Spinal cord (tissue), 10 donors: Measurements from ENCODE around the gene HPSE2. TPM values are rescaled to one million over a fixed set of nuclear protein-coding genes. Genes with fewer than 3 reads are reported as not detected.

Experiments used
- DNase-seq, 6 donors: peaks; one replicate each; pipeline versions ENCODE4 v3.0.0 to v3.0.0-alpha.2; 2013 to 2015; ENCODE audit warnings: low spot score in 6 of 6, low read depth in 4 of 6
- H3K27ac ChIP-seq: one replicate; pipeline ENCODE4 v1.5.1; 2013; ENCODE audit warnings: low read depth, low read length, control low read depth
- H3K27me3 ChIP-seq: one replicate; pipeline ENCODE4 v1.6.1; 2013; ENCODE audit warnings: low read length; ENCODE audit not compliant: control insufficient read depth, insufficient read depth
- H3K36me3 ChIP-seq: one replicate; pipeline ENCODE4 v1.6.1; 2013; ENCODE audit warnings: low read length; ENCODE audit not compliant: control insufficient read depth, insufficient read depth
- H3K4me1 ChIP-seq: one replicate; pipeline ENCODE4 v1.6.1; 2013; ENCODE audit warnings: low read length; ENCODE audit not compliant: control insufficient read depth, insufficient read depth
- H3K4me3 ChIP-seq: one replicate; pipeline ENCODE4 v1.5.1; 2013; ENCODE audit warnings: low read depth, low read length, control low read depth
- H3K9me3 ChIP-seq: one replicate; pipeline ENCODE4 v1.6.1; 2013; ENCODE audit warnings: low read length; ENCODE audit not compliant: control insufficient read depth, insufficient read depth
- WGBS: methylation state at CpG from one replicate; pipeline ENCODE4 v1.1.5; 2013; ENCODE audit warnings: missing lambda C conversion rate; ENCODE audit not compliant: insufficient coverage; 5-methylcytosine and 5-hydroxymethylcytosine counted together
- polyA plus RNA-seq, 2 donors: library from polyadenylated mRNA; unstranded; fragments of 120-200 nt; gene quantifications; one replicate each; pipeline ENCODE4 v1.2.1, GENCODE V29; 2013; ENCODE audit not compliant: insufficient read length in 2 of 2
- total RNA-seq, 2 donors: library from RNA; depleted of rRNA in 1 of 2; stranded (reverse); fragments of 120-200 nt in 1 of 2; fragments of >200 nt in 1 of 2; gene quantifications; one replicate each; pipeline versions ENCODE4 v1.2.3 to v1.2.4, GENCODE V29; 2013 to 2014
- donor health status: healthy.

The HPSE2 gene
- total and polyA plus RNA-seq, 4 donors = 0.28 to 1.1 (median 0.93) TPM

- peaks cover 11% of the 10 kb centered on the region for H3K4me1 ChIP-seq
- 78% methylated on average over 1 of the region's 2 CpGs for WGBS
- no peaks in the 10 kb centered on the region for H3K9me3 ChIP-seq
- peaks cover 10% of the 10 kb centered on the region for H3K27me3 ChIP-seq
- DNase-seq = no peak
- H3K4me3 ChIP-seq = no peak overlapping the region
- H3K27ac ChIP-seq = no peak overlapping the region
- H3K36me3 ChIP-seq = no peaks in the 10 kb centered on the region
These were observed 766.4 kb downstream of the HPSE2 start for GRCh38 chr10:98469001-98469931.

GRCh38 chr10:98467506-98468318, 767.9 kb downstream of the HPSE2 start:
- Histone ChIP-seq H3K27me3 (peaks cover 10% of the 10 kb centered on the region), H3K4me1 (peaks cover 11% of the 10 kb centered on the region), H3K4me3 (peak overlapping the region; percentile 50), H3K27ac (no peak overlapping the region), H3K36me3 (no peaks in the 10 kb centered on the region), H3K9me3 (no peaks in the 10 kb centered on the region)
- peak; percentile 61 to 97 (median 84) for DNase-seq
- whole genome bisulfite sequencing = 3% methylated on average over 44 of the region's 44 CpGs

GRCh38 chr10:98466861-98467505, 768.7 kb downstream of the HPSE2 start:
- Histone ChIP-seq H3K4me3 (no peak overlapping the region), H3K27me3 (peaks cover 10% of the 10 kb centered on the region), H3K27ac (no peak overlapping the region), H3K36me3 (no peaks in the 10 kb centered on the region), H3K4me1 (peaks cover 11% of the 10 kb centered on the region), H3K9me3 (no peaks in the 10 kb centered on the region)
- peak in 1 of 6 donors; percentile 11 for DNase-seq
- WGBS = 55% methylated on average over 15 of the region's 15 CpGs

- Histone ChIP-seq H3K4me3 (no peak overlapping the region), H3K4me1 (peaks cover 13% of the 10 kb centered on the region), H3K36me3 (no peaks in the 10 kb centered on the region), H3K27ac (no peak overlapping the region), H3K27me3 (peaks cover 10% of the 10 kb centered on the region), H3K9me3 (no peaks in the 10 kb centered on the region)
- 82% methylated on average over 2 of the region's 3 CpGs for WGBS
- no peak for DNase-seq
These were observed 769.8 kb downstream of the HPSE2 start for GRCh38 chr10:98465866-98466265.

- 75% methylated on average over 4 of the region's 8 CpGs for WGBS
- H3K36me3 ChIP-seq = no peaks in the 10 kb centered on the region
These were observed 771.5 kb downstream of the HPSE2 start for GRCh38 chr10:98463976-98464754.

GRCh38 chr10:98463016-98463415, 772.6 kb downstream of the HPSE2 start:
- peaks cover 11% of the 10 kb centered on the region for H3K4me1 ChIP-seq
- H3K36me3 ChIP-seq = no peaks in the 10 kb centered on the region
- no peak overlapping the region for H3K27ac ChIP-seq
- H3K27me3 ChIP-seq = peaks cover 4% of the 10 kb centered on the region
- no peaks in the 10 kb centered on the region for H3K9me3 ChIP-seq
- H3K4me3 ChIP-seq = no peak overlapping the region
- WGBS = 94% methylated on average over 2 of the region's 6 CpGs
- no peak for DNase-seq

More at GRCh38 chr10:98463976-98464754, 771.5 kb downstream of the HPSE2 start:
- H3K4me1 ChIP-seq = peaks cover 13% of the 10 kb centered on the region
- no peaks in the 10 kb centered on the region for H3K9me3 ChIP-seq
- no peak overlapping the region for H3K27ac ChIP-seq
- no peak overlapping the region for H3K4me3 ChIP-seq
- DNase-seq = no peak
- peaks cover 4% of the 10 kb centered on the region for H3K27me3 ChIP-seq

- 100% methylated on average over 2 of the region's 3 CpGs for WGBS
- no peak overlapping the region for H3K27ac ChIP-seq
- no peak overlapping the region for H3K4me3 ChIP-seq
- no peaks in the 10 kb centered on the region for H3K9me3 ChIP-seq
- no peaks in the 10 kb centered on the region for H3K36me3 ChIP-seq
- H3K4me1 ChIP-seq = peaks cover 2% of the 10 kb centered on the region
- H3K27me3 ChIP-seq = no peaks in the 10 kb centered on the region
- DNase-seq = no peak
These were observed 774.2 kb downstream of the HPSE2 start for GRCh38 chr10:98461500-98461842.

- no peak overlapping the region for H3K27ac ChIP-seq
- peaks cover 6% of the 10 kb centered on the region for H3K4me1 ChIP-seq
- no peaks in the 10 kb centered on the region for H3K36me3 ChIP-seq
- DNase-seq = peak in 1 of 6 donors; percentile 24
- no peaks in the 10 kb centered on the region for H3K9me3 ChIP-seq
- H3K27me3 ChIP-seq = no peaks in the 10 kb centered on the region
- no peak overlapping the region for H3K4me3 ChIP-seq
- WGBS = 89% methylated on average over 3 of the region's 3 CpGs
These were observed 774.7 kb downstream of the HPSE2 start for GRCh38 chr10:98460837-98461499.
